ENCODE data around the gene C14orf132.

DNA sequence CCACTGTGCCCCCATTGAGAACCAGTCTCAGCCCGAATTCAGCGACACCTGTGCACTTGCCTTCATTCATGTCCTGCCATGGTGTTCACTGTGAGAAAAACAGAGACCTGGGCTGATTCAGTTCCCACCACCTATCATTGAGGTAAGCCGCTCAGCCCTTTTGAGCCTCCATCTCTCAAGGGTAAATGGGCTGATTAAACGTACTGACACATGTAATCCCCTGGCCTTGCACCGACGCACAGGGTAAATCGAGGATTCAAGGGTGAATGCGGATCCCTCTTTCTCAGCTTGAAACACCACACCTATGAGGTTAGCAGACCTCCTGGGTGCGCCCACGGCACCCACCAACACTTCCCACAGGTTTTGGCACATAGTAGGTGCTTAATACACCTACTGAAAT lies 69.7 kb downstream of the C14orf132 start:
- no peak for TF ChIP-seq POLR2AphosphoS5 (IDR thresholded peaks at IDR 0.05; ENCODE audit: low read depth, low read length)
- no peak for TF ChIP-seq POLR2A (IDR thresholded peaks at IDR 0.05; ENCODE audit: low read depth, low read length)
- no peak for TF ChIP-seq SPI1 (IDR thresholded peaks at IDR 0.05; ENCODE audit: low read depth, low read length)
